ENCODE results near the gene TMEM120B.
A peak's percentile ranks its signal among the peaks of the same experiment; 100 is the strongest.

Gene TMEM120B

GRCh38 chr12:121799842-121800693 is 87.5 kb downstream of the TMEM120B start (continued):
- TF ChIP-seq HOXC10 (CRISPR knock-in tag; IDR thresholded peaks at IDR 0.05) (no peak), ZNF561 (tag by site-specific recombination; IDR thresholded peaks at IDR 0.05; ENCODE audit: borderline replicate concordance) (peak; percentile 88), ZBTB20 (tag by site-specific recombination; IDR thresholded peaks at IDR 0.05) (peak; percentile 98), ZNF624 (tag by site-specific recombination; IDR thresholded peaks at IDR 0.05) (no peak), GLIS2 (tag by site-specific recombination; IDR thresholded peaks at IDR 0.05) (peak; percentile 100), ZNF10 (tag by site-specific recombination; IDR thresholded peaks at IDR 0.05) (peak; percentile 39; the same call in 1 of the 2 replicates), ZNF157 (tag by site-specific recombination; IDR thresholded peaks at IDR 0.05) (no peak), BCL11B (tag by site-specific recombination; IDR thresholded peaks at IDR 0.05; ENCODE audit: low read depth) (peak; percentile 97), ZFP69B (tag by site-specific recombination; IDR thresholded peaks at IDR 0.05) (peak; percentile 51), KLF16 (tag by site-specific recombination; IDR thresholded peaks at IDR 0.05) (peak; percentile 77; the same call in 1 of the 2 replicates), ZNF510 (tag by site-specific recombination; IDR thresholded peaks at IDR 0.05; ENCODE audit: insufficient replicate concordance) (no peak), ZNF473 (tag by site-specific recombination; IDR thresholded peaks at IDR 0.05) (no peak), ZNF645 (tag by site-specific recombination; IDR thresholded peaks at IDR 0.05) (no peak), ZNF555 (tag by site-specific recombination; conservative IDR thresholded peaks at IDR 0.05) (no peak), ZNF596 (tag by site-specific recombination; IDR thresholded peaks at IDR 0.05) (no peak; the same call in 1 of the 2 replicates), ZNF692 (tag by site-specific recombination; IDR thresholded peaks at IDR 0.05) (peak; percentile 63), KLF7 (tag by site-specific recombination; IDR thresholded peaks at IDR 0.05; ENCODE audit: borderline replicate concordance) (peak; percentile 93), ELK4 (IDR thresholded peaks at IDR 0.05; ENCODE audit: borderline replicate concordance, low read depth, low read length) (no peak), ZNF677 (tag by site-specific recombination; IDR thresholded peaks at IDR 0.05) (0 out of 2 replicates have a peak, but pooled peaks have one; percentile 10), EGR2 (tag by site-specific recombination; IDR thresholded peaks at IDR 0.05; ENCODE audit: low read depth) (peak; percentile 81), ZNF423 (tag by site-specific recombination; IDR thresholded peaks at IDR 0.05) (peak; percentile 95), ZIC2 (tag by site-specific recombination; IDR thresholded peaks at IDR 0.05) (peak; percentile 98), ZNF670 (tag by site-specific recombination; IDR thresholded peaks at IDR 0.05; ENCODE audit: low read depth) (no peak), CTCF (tag by site-specific recombination; IDR thresholded peaks at IDR 0.05) (no peak), ZNF302 (tag by site-specific recombination; IDR thresholded peaks at IDR 0.05; ENCODE audit: low read depth) (no peak), ZFP3 (tag by site-specific recombination; IDR thresholded peaks at IDR 0.05; ENCODE audit: low read depth) (no peak), ZNF544 (tag by site-specific recombination; IDR thresholded peaks at IDR 0.05) (no peak), ZNF664 (tag by site-specific recombination; IDR thresholded peaks at IDR 0.05) (no peak), ZNF394 (tag by site-specific recombination; IDR thresholded peaks at IDR 0.05; ENCODE audit: borderline replicate concordance) (peak; percentile 61), ZNF19 (tag by site-specific recombination; IDR thresholded peaks at IDR 0.05; ENCODE audit: low read depth) (no peak), ZNF175 (tag by site-specific recombination; IDR thresholded peaks at IDR 0.05) (no peak), TCF7L2 (IDR thresholded peaks at IDR 0.05; ENCODE audit: borderline replicate concordance, low read depth, low read length) (peak; percentile 85; the same call in 1 of the 2 replicates), PRDM1 (tag by site-specific recombination; IDR thresholded peaks at IDR 0.05) (no peak)

All from HEK293 (cell line).